Heart left ventricle (tissue), 13 donors: ENCODE measurements around the gene PLEKHA6.

Experiments
- POLR2A ChIP-seq, 2 donors: fragments of 450-650 bp; IDR thresholded peaks; one replicate each; pipeline ENCODE4 v1.6.1; 2017; ENCODE audit warnings: antibody characterized with exemption in 2 of 2, mild to moderate bottlenecking in 2 of 2, moderate library complexity in 2 of 2
- TF ChIP-seq, protein P1 (sequence below), 12 donors: fragments of 200-600 bp; sonication (generic) in 4 of 12; IDR thresholded peaks; one replicate each; pipeline versions ENCODE4 v1.5.0 to v1.8.0; 2018 to 2022; ENCODE audit warnings: antibody characterized with exemption in 12 of 12, mild to moderate bottlenecking in 5 of 12
- donor health status: ischemic (EF 13 %, LVEDD 7.1; RV severe dilation, severe dysfunction).
- donor health status: DM: no; HTN: yes; CAD: no.
- donor health status: DM: no; HTN: no; CAD: no.
- donor health status: ischemic (EF 25% LVEDD 6.9; RV normal size, moderate dysfunction).
- donor health status: ischemic (EF 25% LVEDD 5.7; RV mildly dilated, moderate dysfunction).
- donor health status: ischemic (EF 35%, LVEDD 5.7; RV mildly dilated, moderate dysfunction).
- donor health status: nonischemic (EF 11% LVEDD 7.7; RV severe dilation, severe dysfunction).
- donor health status: DM: yes; HTN: yes; CAD: no.
- donor health status: PGD.
- donor health status: ischemic (EF 29% LVEDD 5.4; RV normal size, mild dysfunction).
- donor health status: nonischemic (EF 23%, LVEDD 6.1; RV moderate dilation, normal function).

DNA sequence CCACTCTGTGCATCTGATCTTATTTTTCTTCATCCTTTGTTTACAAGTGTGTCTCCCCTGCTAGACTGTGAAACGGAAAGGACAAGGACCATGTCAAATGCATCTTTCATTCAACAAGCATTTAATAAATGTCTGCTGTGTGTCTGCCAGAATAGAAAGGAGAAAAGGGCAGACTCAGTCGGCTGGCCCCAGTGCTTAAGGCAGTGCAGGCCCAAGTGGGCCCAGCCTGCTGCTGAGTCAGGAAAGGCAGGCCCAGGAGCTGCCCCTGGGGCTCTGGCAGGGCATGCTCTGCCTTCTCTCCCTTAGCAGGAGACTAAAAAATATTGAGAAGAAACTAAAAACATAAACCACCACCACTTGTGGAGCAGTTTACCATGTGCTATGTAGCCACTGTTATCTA lies 38.1 kb downstream of the PLEKHA6 start:
- TF ChIP-seq, protein P1, sequence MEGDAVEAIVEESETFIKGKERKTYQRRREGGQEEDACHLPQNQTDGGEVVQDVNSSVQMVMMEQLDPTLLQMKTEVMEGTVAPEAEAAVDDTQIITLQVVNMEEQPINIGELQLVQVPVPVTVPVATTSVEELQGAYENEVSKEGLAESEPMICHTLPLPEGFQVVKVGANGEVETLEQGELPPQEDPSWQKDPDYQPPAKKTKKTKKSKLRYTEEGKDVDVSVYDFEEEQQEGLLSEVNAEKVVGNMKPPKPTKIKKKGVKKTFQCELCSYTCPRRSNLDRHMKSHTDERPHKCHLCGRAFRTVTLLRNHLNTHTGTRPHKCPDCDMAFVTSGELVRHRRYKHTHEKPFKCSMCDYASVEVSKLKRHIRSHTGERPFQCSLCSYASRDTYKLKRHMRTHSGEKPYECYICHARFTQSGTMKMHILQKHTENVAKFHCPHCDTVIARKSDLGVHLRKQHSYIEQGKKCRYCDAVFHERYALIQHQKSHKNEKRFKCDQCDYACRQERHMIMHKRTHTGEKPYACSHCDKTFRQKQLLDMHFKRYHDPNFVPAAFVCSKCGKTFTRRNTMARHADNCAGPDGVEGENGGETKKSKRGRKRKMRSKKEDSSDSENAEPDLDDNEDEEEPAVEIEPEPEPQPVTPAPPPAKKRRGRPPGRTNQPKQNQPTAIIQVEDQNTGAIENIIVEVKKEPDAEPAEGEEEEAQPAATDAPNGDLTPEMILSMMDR (IDR thresholded peaks at IDR 0.05), result no peak
- no peak for TF ChIP-seq POLR2A (IDR thresholded peaks at IDR 0.05)
